WTC11 (cell line): ENCODE results near the gene CFAP77. TPM values are rescaled to one million over a fixed set of nuclear protein-coding genes. Genes with fewer than 3 reads are reported as not detected.

Experiments used
- ATAC-seq: fragments of 200-7000 bp; cut with Tn5 transposase; 2 replicates; pipeline ENCODE4 v1.10.0; 2021; ENCODE audit warnings: mild to moderate bottlenecking, moderate library complexity
- CTCF ChIA-PET: fragments of 300-600 bp; sonication (Branson Sonifier 250); formaldehyde crosslinking; loops from one replicate; lab custom pipeline; 2021; ENCODE audit warnings: antibody characterized with exemption; lab: Charles Lee
- POLR2A ChIA-PET: fragments of 350-600 bp; sonication (Branson Sonifier 250); formaldehyde crosslinking; loops from one replicate; lab custom pipeline; 2021; ENCODE audit warnings: antibody characterized with exemption; lab: Charles Lee
- DNase-seq: peaks from one replicate; pipeline ENCODE4 v3.0.0; 2021; ENCODE audit warnings: low spot score
- H3K27ac Mint-ChIP-seq: 2 replicates; pipeline ENCODE4 v1.8.0; 2021; ENCODE audit warnings: mixed read lengths
- H3K27me3 Mint-ChIP-seq: 2 replicates; pipeline ENCODE4 v1.8.0; 2021; ENCODE audit warnings: low read depth, mild to moderate bottlenecking, moderate library complexity, mixed read lengths
- H3K36me3 Mint-ChIP-seq: 2 replicates; pipeline ENCODE4 v1.8.0; 2021; ENCODE audit warnings: mixed read lengths
- H3K4me1 Mint-ChIP-seq: 2 replicates; pipeline ENCODE4 v1.8.0; 2022; ENCODE audit warnings: mixed read lengths
- H3K4me3 Mint-ChIP-seq: 2 replicates; pipeline ENCODE4 v1.8.0; 2021; ENCODE audit warnings: mild to moderate bottlenecking, moderate library complexity, mixed read lengths
- H3K9me3 Mint-ChIP-seq: 2 replicates; pipeline ENCODE4 v1.8.0; 2021; ENCODE audit warnings: mixed read lengths
- CDX4 ChIP-seq: fragments of 250-450 bp; sonication (Bioruptor Pico); IDR thresholded peaks from 2 replicates; pipeline ENCODE4 v1.9.0; 2021; ENCODE audit warnings: moderate library complexity, mild to moderate bottlenecking, inconsistent platforms, borderline replicate concordance
- E2F5 ChIP-seq: sonication (generic); formaldehyde crosslinking; IDR thresholded peaks from 2 replicates; pipeline ENCODE4 v1.8.1; 2022; ENCODE audit warnings: mild to moderate bottlenecking, moderate library complexity, missing genetic modification reagents
- GRHL2 ChIP-seq: fragments of 250-450 bp; sonication (Bioruptor Pico); IDR thresholded peaks from 2 replicates; pipeline ENCODE4 v1.8.0; 2022; ENCODE audit warnings: mild to moderate bottlenecking, moderate library complexity; ENCODE audit not compliant: insufficient replicate concordance, severe bottlenecking
- HMGXB4 ChIP-seq: sonication (generic); formaldehyde crosslinking; IDR thresholded peaks from 2 replicates; pipeline ENCODE4 v1.8.1; 2023; ENCODE audit warnings: mild to moderate bottlenecking, moderate library complexity, missing genetic modification reagents
- OVOL2 ChIP-seq: fragments of 250-450 bp; sonication (Bioruptor Pico); IDR thresholded peaks from 2 replicates; pipeline ENCODE4 v1.9.0; 2021; ENCODE audit warnings: mild to moderate bottlenecking, borderline replicate concordance
- ZNF138 ChIP-seq: sonication (generic); formaldehyde crosslinking; conservative IDR thresholded peaks from 2 replicates; pipeline ENCODE4 v1.8.1; 2022; ENCODE audit warnings: mild to moderate bottlenecking, moderate library complexity, missing genetic modification reagents
- ZNF219 ChIP-seq: sonication (generic); formaldehyde crosslinking; IDR thresholded peaks from 2 replicates; pipeline ENCODE4 v1.8.0; 2023; ENCODE audit warnings: missing genetic modification reagents, mild to moderate bottlenecking, borderline replicate concordance
- ZNF317 ChIP-seq: sonication (generic); formaldehyde crosslinking; IDR thresholded peaks from 2 replicates; pipeline ENCODE4 v1.8.1; 2023; ENCODE audit warnings: low read depth, mild to moderate bottlenecking, moderate library complexity, missing genetic modification reagents, borderline replicate concordance
- total RNA-seq: library from RNA; stranded (reverse); gene quantifications from 3 replicates; pipeline ENCODE4 v1.2.3, GENCODE V29; 2021
- TF ChIP-seq, protein P1 (sequence below): sonication (generic); formaldehyde crosslinking; IDR thresholded peaks from 2 replicates; pipeline ENCODE4 v1.8.0; 2022; ENCODE audit warnings: missing genetic modification reagents
- TF ChIP-seq, protein P2 (sequence below): sonication (generic); formaldehyde crosslinking; IDR thresholded peaks from 2 replicates; pipeline ENCODE4 v1.8.0; 2023; ENCODE audit warnings: missing genetic modification reagents
- TF ChIP-seq, protein P3 (sequence below): sonication (generic); formaldehyde crosslinking; IDR thresholded peaks from 2 replicates; pipeline ENCODE4 v1.8.0; 2022; ENCODE audit warnings: mild to moderate bottlenecking, missing genetic modification reagents
- TF ChIP-seq, protein P4 (sequence below): sonication (generic); formaldehyde crosslinking; IDR thresholded peaks from 2 replicates; pipeline ENCODE4 v1.8.0; 2023; ENCODE audit warnings: mild to moderate bottlenecking, missing genetic modification reagents
- TF ChIP-seq, protein P5 (sequence below): sonication (generic); formaldehyde crosslinking; IDR thresholded peaks from 2 replicates; pipeline ENCODE4 v1.8.1; 2022; ENCODE audit warnings: low read depth, missing genetic modification reagents, borderline replicate concordance
- TF ChIP-seq, protein P6 (sequence below): sonication (generic); formaldehyde crosslinking; IDR thresholded peaks from 2 replicates; pipeline ENCODE4 v1.8.0; 2022; ENCODE audit warnings: mild to moderate bottlenecking, missing genetic modification reagents

CFAP77 gene
- total RNA-seq, 1 experiment from 2014 or later: 1.2 TPM

DNA sequence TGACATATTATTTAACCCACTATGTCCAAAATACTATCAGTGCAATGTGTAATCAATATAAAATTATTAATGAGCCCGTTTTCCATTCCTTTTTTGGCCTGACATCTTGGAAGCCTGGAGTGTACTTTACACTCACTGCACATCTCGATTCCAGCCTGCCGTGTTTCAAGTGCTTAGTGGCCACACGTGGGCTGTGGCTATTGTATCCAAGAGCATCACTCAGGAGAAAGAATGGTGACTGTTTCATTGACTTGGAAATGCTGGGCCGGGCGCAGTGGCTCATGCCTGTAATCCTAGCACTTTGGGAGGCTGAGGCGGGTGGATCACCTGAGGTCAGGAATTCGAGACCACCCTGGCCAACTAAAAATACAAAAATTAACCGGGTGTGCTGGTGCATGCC is 54.5 kb downstream of the CFAP77 start:
- no peak overlapping the region for H3K27ac Mint-ChIP-seq
- H3K4me1 Mint-ChIP-seq: no peaks in the 10 kb centered on the region
- CTCF ChIA-PET: interaction anchor here (0.7 kb wide), 1 partner anchor 17 kb away, joined by 5 read pairs; no protein-coding TSS in a partner anchor
- POLR2A ChIA-PET: no interaction called here
- no peaks in the 10 kb centered on the region for H3K36me3 Mint-ChIP-seq
- no peaks in the 10 kb centered on the region for H3K27me3 Mint-ChIP-seq
- no peak for DNase-seq
- TF ChIP-seq ZNF138 (no peak), CDX4 (CRISPR knock-in tag) (no peak), GRHL2 (no peak), E2F5 (CRISPR knock-in tag) (no peak), OVOL2 (no peak), ZNF317 (no peak), HMGXB4 (no peak), ZNF219 (no peak)
- TF ChIP-seq, protein P1, sequence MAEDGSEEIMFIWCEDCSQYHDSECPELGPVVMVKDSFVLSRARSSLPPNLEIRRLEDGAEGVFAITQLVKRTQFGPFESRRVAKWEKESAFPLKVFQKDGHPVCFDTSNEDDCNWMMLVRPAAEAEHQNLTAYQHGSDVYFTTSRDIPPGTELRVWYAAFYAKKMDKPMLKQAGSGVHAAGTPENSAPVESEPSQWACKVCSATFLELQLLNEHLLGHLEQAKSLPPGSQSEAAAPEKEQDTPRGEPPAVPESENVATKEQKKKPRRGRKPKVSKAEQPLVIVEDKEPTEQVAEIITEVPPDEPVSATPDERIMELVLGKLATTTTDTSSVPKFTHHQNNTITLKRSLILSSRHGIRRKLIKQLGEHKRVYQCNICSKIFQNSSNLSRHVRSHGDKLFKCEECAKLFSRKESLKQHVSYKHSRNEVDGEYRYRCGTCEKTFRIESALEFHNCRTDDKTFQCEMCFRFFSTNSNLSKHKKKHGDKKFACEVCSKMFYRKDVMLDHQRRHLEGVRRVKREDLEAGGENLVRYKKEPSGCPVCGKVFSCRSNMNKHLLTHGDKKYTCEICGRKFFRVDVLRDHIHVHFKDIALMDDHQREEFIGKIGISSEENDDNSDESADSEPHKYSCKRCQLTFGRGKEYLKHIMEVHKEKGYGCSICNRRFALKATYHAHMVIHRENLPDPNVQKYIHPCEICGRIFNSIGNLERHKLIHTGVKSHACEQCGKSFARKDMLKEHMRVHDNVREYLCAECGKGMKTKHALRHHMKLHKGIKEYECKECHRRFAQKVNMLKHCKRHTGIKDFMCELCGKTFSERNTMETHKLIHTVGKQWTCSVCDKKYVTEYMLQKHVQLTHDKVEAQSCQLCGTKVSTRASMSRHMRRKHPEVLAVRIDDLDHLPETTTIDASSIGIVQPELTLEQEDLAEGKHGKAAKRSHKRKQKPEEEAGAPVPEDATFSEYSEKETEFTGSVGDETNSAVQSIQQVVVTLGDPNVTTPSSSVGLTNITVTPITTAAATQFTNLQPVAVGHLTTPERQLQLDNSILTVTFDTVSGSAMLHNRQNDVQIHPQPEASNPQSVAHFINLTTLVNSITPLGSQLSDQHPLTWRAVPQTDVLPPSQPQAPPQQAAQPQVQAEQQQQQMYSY (CRISPR knock-in tag): no peak
- TF ChIP-seq, protein P2, sequence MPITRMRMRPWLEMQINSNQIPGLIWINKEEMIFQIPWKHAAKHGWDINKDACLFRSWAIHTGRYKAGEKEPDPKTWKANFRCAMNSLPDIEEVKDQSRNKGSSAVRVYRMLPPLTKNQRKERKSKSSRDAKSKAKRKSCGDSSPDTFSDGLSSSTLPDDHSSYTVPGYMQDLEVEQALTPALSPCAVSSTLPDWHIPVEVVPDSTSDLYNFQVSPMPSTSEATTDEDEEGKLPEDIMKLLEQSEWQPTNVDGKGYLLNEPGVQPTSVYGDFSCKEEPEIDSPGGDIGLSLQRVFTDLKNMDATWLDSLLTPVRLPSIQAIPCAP: no peak
- TF ChIP-seq, protein P3, sequence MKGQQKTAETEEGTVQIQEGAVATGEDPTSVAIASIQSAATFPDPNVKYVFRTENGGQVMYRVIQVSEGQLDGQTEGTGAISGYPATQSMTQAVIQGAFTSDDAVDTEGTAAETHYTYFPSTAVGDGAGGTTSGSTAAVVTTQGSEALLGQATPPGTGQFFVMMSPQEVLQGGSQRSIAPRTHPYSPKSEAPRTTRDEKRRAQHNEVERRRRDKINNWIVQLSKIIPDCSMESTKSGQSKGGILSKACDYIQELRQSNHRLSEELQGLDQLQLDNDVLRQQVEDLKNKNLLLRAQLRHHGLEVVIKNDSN (CRISPR knock-in tag): no peak
- TF ChIP-seq, protein P4, sequence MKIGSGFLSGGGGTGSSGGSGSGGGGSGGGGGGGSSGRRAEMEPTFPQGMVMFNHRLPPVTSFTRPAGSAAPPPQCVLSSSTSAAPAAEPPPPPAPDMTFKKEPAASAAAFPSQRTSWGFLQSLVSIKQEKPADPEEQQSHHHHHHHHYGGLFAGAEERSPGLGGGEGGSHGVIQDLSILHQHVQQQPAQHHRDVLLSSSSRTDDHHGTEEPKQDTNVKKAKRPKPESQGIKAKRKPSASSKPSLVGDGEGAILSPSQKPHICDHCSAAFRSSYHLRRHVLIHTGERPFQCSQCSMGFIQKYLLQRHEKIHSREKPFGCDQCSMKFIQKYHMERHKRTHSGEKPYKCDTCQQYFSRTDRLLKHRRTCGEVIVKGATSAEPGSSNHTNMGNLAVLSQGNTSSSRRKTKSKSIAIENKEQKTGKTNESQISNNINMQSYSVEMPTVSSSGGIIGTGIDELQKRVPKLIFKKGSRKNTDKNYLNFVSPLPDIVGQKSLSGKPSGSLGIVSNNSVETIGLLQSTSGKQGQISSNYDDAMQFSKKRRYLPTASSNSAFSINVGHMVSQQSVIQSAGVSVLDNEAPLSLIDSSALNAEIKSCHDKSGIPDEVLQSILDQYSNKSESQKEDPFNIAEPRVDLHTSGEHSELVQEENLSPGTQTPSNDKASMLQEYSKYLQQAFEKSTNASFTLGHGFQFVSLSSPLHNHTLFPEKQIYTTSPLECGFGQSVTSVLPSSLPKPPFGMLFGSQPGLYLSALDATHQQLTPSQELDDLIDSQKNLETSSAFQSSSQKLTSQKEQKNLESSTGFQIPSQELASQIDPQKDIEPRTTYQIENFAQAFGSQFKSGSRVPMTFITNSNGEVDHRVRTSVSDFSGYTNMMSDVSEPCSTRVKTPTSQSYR: no peak
- TF ChIP-seq, protein P5, sequence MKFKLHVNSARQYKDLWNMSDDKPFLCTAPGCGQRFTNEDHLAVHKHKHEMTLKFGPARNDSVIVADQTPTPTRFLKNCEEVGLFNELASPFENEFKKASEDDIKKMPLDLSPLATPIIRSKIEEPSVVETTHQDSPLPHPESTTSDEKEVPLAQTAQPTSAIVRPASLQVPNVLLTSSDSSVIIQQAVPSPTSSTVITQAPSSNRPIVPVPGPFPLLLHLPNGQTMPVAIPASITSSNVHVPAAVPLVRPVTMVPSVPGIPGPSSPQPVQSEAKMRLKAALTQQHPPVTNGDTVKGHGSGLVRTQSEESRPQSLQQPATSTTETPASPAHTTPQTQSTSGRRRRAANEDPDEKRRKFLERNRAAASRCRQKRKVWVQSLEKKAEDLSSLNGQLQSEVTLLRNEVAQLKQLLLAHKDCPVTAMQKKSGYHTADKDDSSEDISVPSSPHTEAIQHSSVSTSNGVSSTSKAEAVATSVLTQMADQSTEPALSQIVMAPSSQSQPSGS (CRISPR knock-in tag): no peak
- TF ChIP-seq, protein P6, sequence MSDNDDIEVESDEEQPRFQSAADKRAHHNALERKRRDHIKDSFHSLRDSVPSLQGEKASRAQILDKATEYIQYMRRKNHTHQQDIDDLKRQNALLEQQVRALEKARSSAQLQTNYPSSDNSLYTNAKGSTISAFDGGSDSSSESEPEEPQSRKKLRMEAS (CRISPR knock-in tag): no peak
- TF ChIP-seq, all 79 proteins: peak for 0
- ATAC-seq: no peak
- Mint-ChIP-seq H3K9me3 (0 out of 2 replicates have a peak, but pooled peaks cover 6% of the 10 kb centered on the region), H3K4me3 (no peak overlapping the region)
